ENCODE results near the gene SRPK3. TPM values are rescaled to one million over a fixed set of nuclear protein-coding genes. Genes with fewer than 3 reads are reported as not detected.

Gene SRPK3
- total and polyA plus RNA-seq, 2 donors, result 2.3 to 4.3 TPM

GRCh38 chrX:153770601-153771414 is 10.0 kb upstream of the SRPK3 start:
- no peaks in the 10 kb centered on the region for H3K4me1 ChIP-seq (ENCODE audit: insufficient read depth)
- DNase-seq (ENCODE audit: extremely low spot score), result no peak
- WGBS, result 91% methylated on average over 18 of the region's 18 CpGs
- no peak overlapping the region for H3K27ac ChIP-seq (ENCODE audit: low read depth)
- H3K36me3 ChIP-seq (ENCODE audit: insufficient read depth), result no peaks in the 10 kb centered on the region
- H3K4me3 ChIP-seq (ENCODE audit: low read depth, low read length), result no peak overlapping the region

GRCh38 chrX:153771415-153772315 is 9.2 kb upstream of the SRPK3 start:
- no peak for DNase-seq (ENCODE audit: extremely low spot score)
- 89% methylated on average over 37 of the region's 37 CpGs for WGBS
- no peaks in the 10 kb centered on the region for H3K36me3 ChIP-seq (ENCODE audit: insufficient read depth)

GRCh38 chrX:153772316-153773217 is 8.3 kb upstream of the SRPK3 start:
- no peak overlapping the region for H3K27ac ChIP-seq (ENCODE audit: low read depth)
- no peak overlapping the region for H3K4me3 ChIP-seq (ENCODE audit: low read depth, low read length)
- DNase-seq (ENCODE audit: extremely low spot score), result no peak
- no peaks in the 10 kb centered on the region for H3K4me1 ChIP-seq (ENCODE audit: insufficient read depth)
- 83% methylated on average over 21 of the region's 21 CpGs for WGBS
- no peaks in the 10 kb centered on the region for H3K36me3 ChIP-seq (ENCODE audit: insufficient read depth)

More at GRCh38 chrX:153771415-153772315, 9.2 kb upstream of the SRPK3 start:
- Histone ChIP-seq H3K4me1 (ENCODE audit: insufficient read depth) (no peaks in the 10 kb centered on the region), H3K4me3 (ENCODE audit: low read depth, low read length) (no peak overlapping the region), H3K27ac (ENCODE audit: low read depth) (no peak overlapping the region)

GRCh38 chrX:153773218-153773611 is 7.6 kb upstream of the SRPK3 start:
- H3K4me3 ChIP-seq (ENCODE audit: low read depth, low read length), result no peak overlapping the region
- H3K27ac ChIP-seq (ENCODE audit: low read depth), result no peak overlapping the region
- DNase-seq (ENCODE audit: extremely low spot score), result no peak
- H3K36me3 ChIP-seq (ENCODE audit: insufficient read depth), result no peaks in the 10 kb centered on the region
- H3K4me1 ChIP-seq (ENCODE audit: insufficient read depth), result no peaks in the 10 kb centered on the region
- WGBS, result 89% methylated on average over 23 of the region's 23 CpGs

- Histone ChIP-seq H3K4me1 (ENCODE audit: insufficient read depth) (no peaks in the 10 kb centered on the region), H3K4me3 (ENCODE audit: low read depth, low read length) (no peak overlapping the region), H3K27ac (ENCODE audit: low read depth) (no peak overlapping the region), H3K36me3 (ENCODE audit: insufficient read depth) (no peaks in the 10 kb centered on the region)
- 94% methylated on average over 47 of the region's 48 CpGs for WGBS
- no peak for DNase-seq (ENCODE audit: extremely low spot score)
These were observed 6.9 kb upstream of the SRPK3 start for GRCh38 chrX:153773741-153774575.

- Histone ChIP-seq H3K4me3 (ENCODE audit: low read depth, low read length) (no peak overlapping the region), H3K27ac (ENCODE audit: low read depth) (no peak overlapping the region), H3K4me1 (ENCODE audit: insufficient read depth) (no peaks in the 10 kb centered on the region), H3K36me3 (ENCODE audit: insufficient read depth) (no peaks in the 10 kb centered on the region)
- DNase-seq (ENCODE audit: extremely low spot score), result no peak
- WGBS, result 91% methylated on average over 37 of the region's 37 CpGs
These were observed 6.1 kb upstream of the SRPK3 start for GRCh38 chrX:153774576-153775292.

GRCh38 chrX:153775293-153776119 is 5.3 kb upstream of the SRPK3 start:
- H3K27ac ChIP-seq (ENCODE audit: low read depth), result no peak overlapping the region
- no peaks in the 10 kb centered on the region for H3K4me1 ChIP-seq (ENCODE audit: insufficient read depth)
- WGBS, result 91% methylated on average over 42 of the region's 42 CpGs
- no peak overlapping the region for H3K4me3 ChIP-seq (ENCODE audit: low read depth, low read length)
- H3K36me3 ChIP-seq (ENCODE audit: insufficient read depth), result no peaks in the 10 kb centered on the region
- DNase-seq (ENCODE audit: extremely low spot score), result no peak

GRCh38 chrX:153776120-153776599 is 4.7 kb upstream of the SRPK3 start:
- DNase-seq (ENCODE audit: extremely low spot score), result no peak
- no peaks in the 10 kb centered on the region for H3K36me3 ChIP-seq (ENCODE audit: insufficient read depth)
- 91% methylated on average over 20 of the region's 20 CpGs for WGBS
- H3K27ac ChIP-seq (ENCODE audit: low read depth), result no peak overlapping the region
- no peaks in the 10 kb centered on the region for H3K4me1 ChIP-seq (ENCODE audit: insufficient read depth)
- H3K4me3 ChIP-seq (ENCODE audit: low read depth, low read length), result no peak overlapping the region

- DNase-seq (ENCODE audit: extremely low spot score), result no peak
- Histone ChIP-seq H3K27ac (ENCODE audit: low read depth) (no peak overlapping the region), H3K36me3 (ENCODE audit: insufficient read depth) (no peaks in the 10 kb centered on the region), H3K4me1 (ENCODE audit: insufficient read depth) (no peaks in the 10 kb centered on the region), H3K4me3 (ENCODE audit: low read depth, low read length) (no peak overlapping the region)
- WGBS, result 90% methylated on average over 14 of the region's 22 CpGs
These were observed 4.2 kb upstream of the SRPK3 start for GRCh38 chrX:153776611-153777045.

- Histone ChIP-seq H3K4me1 (ENCODE audit: insufficient read depth) (no peaks in the 10 kb centered on the region), H3K27ac (ENCODE audit: low read depth) (no peak overlapping the region), H3K4me3 (ENCODE audit: low read depth, low read length) (no peak overlapping the region), H3K36me3 (ENCODE audit: insufficient read depth) (no peaks in the 10 kb centered on the region)
- WGBS, result 90% methylated on average over 34 of the region's 34 CpGs
- DNase-seq (ENCODE audit: extremely low spot score), result no peak
These were observed 3.4 kb upstream of the SRPK3 start for GRCh38 chrX:153777261-153778090.

- H3K4me3 ChIP-seq (ENCODE audit: low read depth, low read length), result no peak overlapping the region
- H3K36me3 ChIP-seq (ENCODE audit: insufficient read depth), result no peaks in the 10 kb centered on the region
- DNase-seq (ENCODE audit: extremely low spot score), result no peak
- H3K27ac ChIP-seq (ENCODE audit: low read depth), result no peak overlapping the region
- WGBS, result 59% methylated on average over 17 of the region's 17 CpGs
- no peaks in the 10 kb centered on the region for H3K4me1 ChIP-seq (ENCODE audit: insufficient read depth)
These were observed 2.7 kb upstream of the SRPK3 start for GRCh38 chrX:153778181-153778580.
